ENCODE results near the gene PRR7. TPM values are rescaled to one million over a fixed set of nuclear protein-coding genes. Genes with fewer than 3 reads are reported as not detected.

The PRR7 gene, protein sequence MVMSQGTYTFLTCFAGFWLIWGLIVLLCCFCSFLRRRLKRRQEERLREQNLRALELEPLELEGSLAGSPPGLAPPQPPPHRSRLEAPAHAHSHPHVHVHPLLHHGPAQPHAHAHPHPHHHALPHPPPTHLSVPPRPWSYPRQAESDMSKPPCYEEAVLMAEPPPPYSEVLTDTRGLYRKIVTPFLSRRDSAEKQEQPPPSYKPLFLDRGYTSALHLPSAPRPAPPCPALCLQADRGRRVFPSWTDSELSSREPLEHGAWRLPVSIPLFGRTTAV
- 18.7 to 32.3 TPM (median 31.1 TPM) in 5 replicates for total RNA-seq (2022; extraction: Qiagen RNA extraction; ENCODE audit: low read depth)

DNA sequence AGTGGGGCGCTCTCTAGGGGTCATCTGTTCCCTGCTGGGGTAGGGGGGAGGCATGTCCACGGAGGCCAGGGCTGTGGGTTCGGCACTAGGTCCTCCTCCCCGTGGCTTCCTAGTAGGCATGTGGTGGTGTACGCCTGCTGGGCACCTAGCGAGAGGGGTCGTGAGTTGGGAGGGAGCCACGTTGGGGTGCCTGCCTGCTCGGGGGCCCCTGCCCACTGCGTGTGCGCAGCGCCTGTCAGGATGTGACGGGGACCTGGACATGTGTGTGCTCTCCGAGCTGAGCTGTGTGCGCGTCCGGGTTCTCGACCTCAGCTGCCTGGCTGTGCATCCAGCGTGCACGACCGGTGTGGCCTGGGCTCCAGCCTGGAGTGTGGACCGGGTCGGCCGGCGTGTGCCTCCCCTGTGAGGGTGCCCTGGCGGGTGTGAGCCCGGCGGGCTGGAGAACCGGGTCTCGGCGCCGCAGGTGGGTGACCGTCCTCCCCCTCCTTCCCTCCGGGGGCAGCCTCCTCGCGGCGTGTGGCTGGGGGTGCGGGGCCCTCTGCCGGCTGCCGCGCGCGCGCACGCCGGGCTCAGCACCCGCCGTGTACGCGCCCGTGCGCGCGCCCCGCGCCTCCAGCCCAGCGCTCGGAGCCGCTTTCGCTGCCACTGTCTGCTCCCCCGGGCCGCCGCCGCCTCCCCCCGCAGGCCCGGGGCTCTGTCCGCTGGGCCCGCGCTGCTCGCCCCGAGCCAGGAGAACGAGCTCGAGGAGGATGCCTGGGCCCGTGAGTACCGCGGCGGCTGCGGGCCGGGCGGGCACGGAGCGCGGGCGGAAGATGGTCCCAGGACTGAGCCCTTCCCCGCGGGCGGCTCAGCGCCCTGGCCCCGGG lies at the start of gene PRR7:
Gene PRR7 (plus strand): TSS at position 615 of the 866 bp plus-strand sequence. CDS start 8,254 bp downstream, outside the sequence.

DNA sequence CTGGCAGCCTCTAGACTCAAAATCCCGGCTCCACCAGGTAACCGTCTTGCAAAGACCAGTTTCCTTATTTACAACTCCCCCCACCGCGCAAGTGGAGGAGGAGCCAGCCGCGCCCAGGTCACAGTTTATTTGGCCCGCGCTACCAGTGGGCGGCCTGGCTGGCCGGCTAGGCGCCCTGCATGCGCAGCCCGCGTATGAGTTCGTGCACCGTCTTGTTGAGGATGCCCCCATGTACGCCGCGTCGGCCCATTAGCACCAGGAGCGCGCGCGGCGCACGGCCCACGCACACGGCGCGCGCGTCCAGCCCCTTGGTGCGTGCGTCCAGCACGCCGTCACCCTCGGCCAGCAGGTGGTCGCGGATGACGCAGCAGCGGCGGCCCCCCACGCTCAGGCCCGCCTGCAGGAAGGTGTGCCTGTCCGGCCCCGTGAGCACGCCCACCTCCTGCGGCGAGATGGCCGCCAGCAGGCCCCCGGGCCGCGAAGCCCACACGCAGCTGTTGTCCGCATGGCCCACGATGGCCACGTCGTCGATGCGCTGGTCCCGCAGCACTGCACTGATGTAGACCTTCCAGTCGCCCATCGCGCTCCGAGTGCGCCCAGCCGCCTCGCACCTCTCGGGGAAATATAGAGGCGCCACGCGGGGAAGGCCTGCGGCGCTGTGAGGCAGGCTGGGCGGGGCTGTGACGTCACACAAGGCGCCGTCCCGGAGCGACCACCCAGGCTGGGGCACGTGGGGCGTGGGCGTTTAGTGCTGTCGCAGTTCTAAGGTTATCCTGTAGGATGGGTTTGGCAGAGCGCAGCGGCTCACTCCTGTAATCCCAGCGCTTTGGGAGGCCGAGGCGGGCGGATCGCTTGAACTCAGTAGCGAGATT lies 46.4 kb upstream of the PRR7 start, which contains the start of gene PFN3:
Gene PFN3 (minus strand): TSS at position 665 of the 872 bp plus-strand sequence. CDS start 85 bp downstream, at position 580.

DNA sequence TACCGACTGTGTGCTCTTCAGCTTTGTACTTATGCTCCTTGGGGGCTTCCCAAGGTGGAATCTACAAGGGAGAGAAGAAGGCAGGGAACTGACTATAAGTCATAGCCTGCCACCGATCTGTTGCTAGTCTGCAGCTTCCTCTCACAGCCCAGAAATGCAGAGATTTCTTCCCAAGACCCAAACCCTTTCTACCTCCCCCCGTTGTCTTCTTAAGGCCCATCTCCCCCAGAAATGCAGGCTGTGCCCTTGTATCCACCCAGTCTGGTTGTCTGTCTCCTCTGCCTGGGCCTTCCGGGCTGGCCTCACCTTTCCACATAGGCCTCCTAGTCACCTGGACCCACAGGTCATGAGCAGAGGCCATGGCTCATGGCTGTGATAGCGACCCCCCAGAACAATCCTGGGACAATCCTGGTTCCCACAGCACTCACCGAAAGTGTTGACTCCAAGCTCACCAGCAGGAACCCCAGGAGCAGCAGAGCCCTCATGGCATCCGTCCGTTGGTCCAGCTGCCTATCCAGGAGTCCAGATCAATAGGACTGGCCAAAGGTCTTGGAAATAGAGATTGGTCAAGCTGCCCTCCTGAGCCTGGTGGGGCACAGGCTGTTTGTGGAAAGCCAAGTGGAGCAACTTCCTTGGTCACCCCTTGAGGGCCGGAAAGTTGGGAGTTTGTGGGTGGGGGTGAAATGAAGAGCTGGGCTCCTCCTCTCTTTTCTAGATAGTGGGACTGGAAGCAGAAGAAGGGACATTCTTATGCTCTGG lies 37.4 kb upstream of the PRR7 start, which contains the start of gene F12:
Gene F12 (minus strand): TSS at position 522 of the 759 bp plus-strand sequence. CDS start 37 bp downstream, at position 485.

DNA sequence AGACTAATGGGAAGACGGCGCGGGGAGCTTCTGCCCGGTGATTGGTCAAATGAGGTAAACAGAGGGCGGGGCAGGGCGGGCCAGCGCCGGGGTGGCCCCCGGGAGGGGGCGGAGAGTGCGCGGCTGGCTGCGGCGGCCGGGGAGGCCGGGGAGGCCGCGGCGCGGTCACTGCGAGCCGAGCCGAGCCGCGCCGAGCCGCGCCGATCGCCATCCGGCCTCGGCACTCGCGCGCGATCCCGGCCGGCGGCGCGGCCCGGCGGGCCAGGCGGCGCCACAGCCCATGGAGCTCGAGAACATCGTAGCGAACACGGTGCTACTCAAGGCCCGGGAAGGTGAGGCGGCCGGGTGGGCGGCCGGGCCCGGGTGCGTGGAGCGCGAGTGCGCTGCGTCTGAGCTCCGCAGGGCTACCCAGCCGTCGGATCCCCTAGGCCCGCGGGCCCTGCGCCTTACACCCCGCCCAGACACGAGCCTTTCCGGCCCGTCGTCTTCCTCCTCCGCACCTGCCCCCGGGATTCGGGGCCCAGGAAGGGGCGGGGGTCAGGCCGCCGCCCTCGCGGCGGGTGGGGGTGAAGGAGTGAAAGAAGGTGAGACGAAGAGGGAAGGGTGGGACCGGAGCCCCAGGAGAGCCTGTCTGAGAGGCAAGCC lies 19.9 kb upstream of the PRR7 start, which contains the start of gene GRK6:
Gene GRK6 (plus strand): TSS at position 111 of the 645 bp plus-strand sequence. CDS start 170 bp downstream, at position 281.

DNA sequence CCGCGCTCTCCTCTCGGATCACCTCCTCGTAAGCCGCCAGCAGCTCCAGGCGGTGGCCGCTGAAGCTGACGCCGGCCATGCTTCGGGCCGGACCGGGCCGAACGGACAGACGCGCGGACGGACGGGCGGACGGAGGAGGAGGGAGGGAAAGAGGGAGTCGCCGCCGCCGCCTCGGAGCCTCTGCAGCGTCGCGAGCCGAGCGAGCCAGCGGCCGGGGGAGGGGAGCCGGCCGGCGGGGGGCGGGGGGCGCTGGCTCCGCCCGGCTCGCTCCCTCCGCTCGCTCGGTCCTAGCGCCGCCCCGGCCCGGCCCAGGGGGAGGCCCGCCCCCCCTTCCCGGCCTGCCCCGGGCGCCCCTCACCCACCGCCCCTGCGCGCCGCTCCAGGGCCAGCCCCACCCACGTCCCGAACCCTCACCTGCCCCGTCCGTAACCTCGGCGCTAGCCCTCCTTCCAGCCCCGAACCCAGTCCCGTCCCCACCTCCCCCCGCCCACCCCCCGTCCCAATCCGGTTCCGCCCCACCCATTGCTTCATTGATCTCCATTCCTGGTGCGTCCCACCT lies 26.9 kb downstream of the PRR7 start, which contains the start of gene DBN1:
Gene DBN1 (minus strand): TSS at position 192 of the 559 bp plus-strand sequence. CDS start 113 bp downstream, at position 79.

DNA sequence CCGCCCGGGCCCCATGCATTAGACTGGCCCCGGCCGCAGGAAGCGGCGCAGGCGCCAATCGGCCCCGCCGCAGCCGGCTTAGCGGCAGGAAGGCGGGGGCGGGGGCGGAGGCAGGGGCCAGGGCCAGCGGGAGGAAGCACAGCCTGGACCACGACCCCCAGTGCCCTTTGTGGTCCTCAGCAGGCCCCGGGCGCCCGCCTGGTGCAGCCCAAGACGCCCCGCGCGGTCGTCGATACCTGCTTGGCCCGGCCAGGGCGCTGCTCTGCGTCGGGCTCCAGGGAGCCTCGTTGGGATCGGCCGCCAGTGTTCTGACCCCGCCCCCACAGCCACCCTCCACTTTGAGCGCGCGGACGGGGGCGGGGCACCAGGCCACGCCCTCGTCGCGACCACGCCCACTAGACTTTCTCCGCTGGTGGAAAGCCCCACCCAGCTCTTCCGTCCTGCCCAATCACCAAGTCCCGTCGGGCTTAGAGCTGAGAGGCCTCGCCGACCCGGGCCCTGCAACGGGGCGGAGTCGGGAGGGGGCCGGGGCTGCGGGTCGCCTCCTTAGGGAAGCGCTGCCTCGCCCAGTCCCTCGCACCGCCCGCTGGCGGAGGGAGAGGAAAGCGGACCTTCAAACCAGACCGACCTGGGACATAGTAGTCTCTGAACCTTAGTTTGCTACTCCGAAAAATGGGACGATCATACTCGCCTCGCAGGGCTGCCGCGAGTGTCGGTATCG lies 50.8 kb downstream of the PRR7 start, which contains the start of gene PDLIM7:
Gene PDLIM7 (minus strand): TSS at position 313 of the 721 bp plus-strand sequence. CDS start 1,092 bp downstream, outside the sequence.

Other genes starting within 250 kb of the PRR7 start
- 22.5 to 26.9 TPM (median 24.5 TPM) in 5 replicates for gene RAB24, start 143.1 kb upstream of the PRR7 start, total RNA-seq (2022; extraction: Qiagen RNA extraction; ENCODE audit: low read depth)
- gene PRELID1, start 143.0 kb upstream of the PRR7 start, total RNA-seq (2022; extraction: Qiagen RNA extraction; ENCODE audit: low read depth) = 304 to 397 TPM (median 381 TPM) in 5 replicates
- 14.2 to 18.0 TPM (median 16.0 TPM) in 5 replicates for gene MXD3, start 134.9 kb upstream of the PRR7 start, total RNA-seq (2022; extraction: Qiagen RNA extraction; ENCODE audit: low read depth)
- 184 to 212 TPM (median 199 TPM) in 5 replicates for gene LMAN2, start 95.1 kb upstream of the PRR7 start, total RNA-seq (2022; extraction: Qiagen RNA extraction; ENCODE audit: low read depth)
- gene RGS14, start 88.9 kb upstream of the PRR7 start, total RNA-seq (2022; extraction: Qiagen RNA extraction; ENCODE audit: low read depth) = 2.3 to 7.2 TPM (median 5.4 TPM) in 5 replicates
- gene SLC34A1, start 62.4 kb upstream of the PRR7 start, total RNA-seq (2022; extraction: Qiagen RNA extraction; ENCODE audit: low read depth) = not detected in 5 replicates
- not detected in 5 replicates for gene PFN3, start 46.2 kb upstream of the PRR7 start, total RNA-seq (2022; extraction: Qiagen RNA extraction; ENCODE audit: low read depth)
- gene F12, start 37.2 kb upstream of the PRR7 start, total RNA-seq (2022; extraction: Qiagen RNA extraction; ENCODE audit: low read depth) = 14.3 to 24.6 TPM (median 22.9 TPM) in 5 replicates
- gene GRK6, start 20.1 kb upstream of the PRR7 start, total RNA-seq (2022; extraction: Qiagen RNA extraction; ENCODE audit: low read depth) = 18.6 to 27.2 TPM (median 25.2 TPM) in 5 replicates
- gene DBN1, start 26.8 kb downstream of the PRR7 start, total RNA-seq (2022; extraction: Qiagen RNA extraction; ENCODE audit: low read depth) = 54.5 to 69.5 TPM (median 65.6 TPM) in 5 replicates
- gene PDLIM7, start 50.8 kb downstream of the PRR7 start, total RNA-seq (2022; extraction: Qiagen RNA extraction; ENCODE audit: low read depth) = 65.9 to 84.5 TPM (median 83.1 TPM) in 5 replicates
- 2.4 to 5.6 TPM (median 4.3 TPM) in 5 replicates for gene DOK3, start 63.0 kb downstream of the PRR7 start, total RNA-seq (2022; extraction: Qiagen RNA extraction; ENCODE audit: low read depth)
- gene DDX41, start 70.1 kb downstream of the PRR7 start, total RNA-seq (2022; extraction: Qiagen RNA extraction; ENCODE audit: low read depth) = 84.7 to 106 TPM (median 101 TPM) in 5 replicates
- 16.9 to 28.1 TPM (median 26.8 TPM) in 5 replicates for gene FAM193B, start 107.7 kb downstream of the PRR7 start, total RNA-seq (2022; extraction: Qiagen RNA extraction; ENCODE audit: low read depth)
- 273 to 293 TPM (median 280 TPM) in 5 replicates for gene TMED9, start 145.4 kb downstream of the PRR7 start, total RNA-seq (2022; extraction: Qiagen RNA extraction; ENCODE audit: low read depth)
- gene B4GALT7, start 153.3 kb downstream of the PRR7 start, total RNA-seq (2022; extraction: Qiagen RNA extraction; ENCODE audit: low read depth) = 21.4 to 28.5 TPM (median 25.7 TPM) in 5 replicates

Measured in A549 treated with GW870086 at 1 μM for 4 hours (cell line).